Cardiac fibroblast (primary cell): ENCODE measurements around the gene CRYZ.

Experiments
- DNase-seq, 2 donors: peaks; one replicate each; pipeline versions ENCODE4 v3.0.0 to v3.0.0-alpha.2; 2010; ENCODE audit warnings: low read depth in 2 of 2
- H3K4me3 ChIP-seq, 2 donors: replicated peaks in 1 of 2; 1 replicate in 1 of 2; 2 replicates in 1 of 2; pipeline ENCODE4 v1.5.1; 2011; ENCODE audit warnings: low read depth in 2 of 2, low read length in 2 of 2, mild to moderate bottlenecking in 2 of 2, moderate library complexity in 1 of 2
- TF ChIP-seq, protein P1 (sequence below): IDR thresholded peaks from one replicate; pipeline ENCODE4 v1.5.1; 2011; ENCODE audit warnings: low read depth, mild to moderate bottlenecking, low read length, inconsistent platforms

The CRYZ gene

DNA sequence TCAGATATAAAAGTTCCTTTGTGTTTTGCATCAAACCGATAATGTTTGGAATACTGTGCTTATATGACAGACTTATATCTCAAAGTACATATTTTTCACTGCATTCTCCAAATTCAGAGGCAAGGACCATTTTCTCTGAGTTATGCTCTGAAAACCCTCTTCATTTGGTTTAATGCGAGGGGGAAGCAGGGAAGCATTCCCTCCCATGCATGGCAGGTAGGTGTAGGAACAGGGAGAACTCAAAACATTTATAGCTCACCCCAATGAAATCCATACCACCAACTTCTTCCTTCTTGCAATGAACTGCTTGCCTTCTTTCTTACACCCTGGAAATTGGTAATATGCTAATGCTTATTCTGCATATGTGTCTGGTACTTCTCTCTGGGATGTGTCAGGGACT lies 48.5 kb downstream of the CRYZ start:
- TF ChIP-seq, protein P1, sequence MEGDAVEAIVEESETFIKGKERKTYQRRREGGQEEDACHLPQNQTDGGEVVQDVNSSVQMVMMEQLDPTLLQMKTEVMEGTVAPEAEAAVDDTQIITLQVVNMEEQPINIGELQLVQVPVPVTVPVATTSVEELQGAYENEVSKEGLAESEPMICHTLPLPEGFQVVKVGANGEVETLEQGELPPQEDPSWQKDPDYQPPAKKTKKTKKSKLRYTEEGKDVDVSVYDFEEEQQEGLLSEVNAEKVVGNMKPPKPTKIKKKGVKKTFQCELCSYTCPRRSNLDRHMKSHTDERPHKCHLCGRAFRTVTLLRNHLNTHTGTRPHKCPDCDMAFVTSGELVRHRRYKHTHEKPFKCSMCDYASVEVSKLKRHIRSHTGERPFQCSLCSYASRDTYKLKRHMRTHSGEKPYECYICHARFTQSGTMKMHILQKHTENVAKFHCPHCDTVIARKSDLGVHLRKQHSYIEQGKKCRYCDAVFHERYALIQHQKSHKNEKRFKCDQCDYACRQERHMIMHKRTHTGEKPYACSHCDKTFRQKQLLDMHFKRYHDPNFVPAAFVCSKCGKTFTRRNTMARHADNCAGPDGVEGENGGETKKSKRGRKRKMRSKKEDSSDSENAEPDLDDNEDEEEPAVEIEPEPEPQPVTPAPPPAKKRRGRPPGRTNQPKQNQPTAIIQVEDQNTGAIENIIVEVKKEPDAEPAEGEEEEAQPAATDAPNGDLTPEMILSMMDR, result no peak
- no peak overlapping the region for H3K4me3 ChIP-seq
- no peak for DNase-seq

DNA sequence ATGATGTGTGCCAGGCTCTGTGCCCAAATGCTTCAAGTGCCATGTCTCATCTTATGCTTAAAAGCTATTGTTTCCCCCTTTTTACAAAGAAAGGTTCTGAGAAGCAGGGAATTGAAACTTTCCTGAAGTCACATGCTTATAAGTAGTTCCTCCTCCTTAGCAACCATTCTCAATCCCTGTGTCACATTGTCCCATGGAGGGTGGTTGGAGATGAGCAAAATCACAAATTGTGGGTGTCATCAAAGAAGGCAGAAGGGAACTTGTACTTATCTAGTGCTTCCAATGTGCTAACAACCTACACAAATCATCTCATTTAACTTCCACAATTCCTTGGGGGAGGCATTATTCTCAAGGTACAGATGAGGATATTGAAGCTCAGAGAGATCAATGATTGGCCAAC lies 49.2 kb downstream of the CRYZ start:
- TF ChIP-seq, protein P1, result no peak
- DNase-seq, result no peak
- no peak overlapping the region for H3K4me3 ChIP-seq

DNA sequence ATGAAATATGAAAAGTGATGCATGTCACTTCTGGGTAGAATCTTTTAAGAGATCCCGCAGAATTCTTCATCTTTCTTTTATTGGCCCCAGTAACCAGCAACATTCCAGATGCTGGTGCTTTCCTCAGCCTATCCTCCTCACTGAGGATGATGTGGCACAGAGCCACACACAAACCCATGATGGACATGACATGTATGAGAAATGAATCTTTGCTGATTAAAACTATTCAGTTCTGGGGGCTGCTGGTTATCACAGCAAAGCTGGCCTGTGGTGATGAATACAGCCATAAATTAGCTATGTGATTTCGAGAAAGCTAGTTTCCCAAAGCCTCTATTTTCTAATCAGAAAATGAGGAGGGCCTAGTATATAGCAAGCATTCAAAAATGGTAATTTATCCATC lies 51.0 kb downstream of the CRYZ start:
- TF ChIP-seq, protein P1, result no peak
- H3K4me3 ChIP-seq, result no peak overlapping the region
- DNase-seq, result no peak

DNA sequence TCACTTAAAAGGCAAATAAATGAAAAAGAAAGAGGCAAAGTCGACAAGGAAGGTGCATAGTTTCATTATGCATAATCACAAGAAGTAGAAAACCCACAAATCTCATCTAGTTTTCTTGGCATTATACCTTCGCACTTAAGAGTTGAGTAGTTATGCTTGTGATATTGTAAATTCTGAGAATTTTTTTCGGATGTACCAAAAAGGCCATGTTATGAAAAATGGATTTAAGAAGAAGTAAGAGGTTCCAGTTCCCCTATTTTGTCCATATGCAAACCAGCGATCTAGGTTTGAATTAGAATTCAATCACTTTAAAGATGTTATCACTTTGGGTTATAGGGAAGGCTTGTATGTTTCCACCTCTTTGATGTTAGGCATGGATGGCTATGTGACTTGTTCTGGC lies 51.4 kb downstream of the CRYZ start:
- DNase-seq, result no peak
- H3K4me3 ChIP-seq, result no peak overlapping the region

DNA sequence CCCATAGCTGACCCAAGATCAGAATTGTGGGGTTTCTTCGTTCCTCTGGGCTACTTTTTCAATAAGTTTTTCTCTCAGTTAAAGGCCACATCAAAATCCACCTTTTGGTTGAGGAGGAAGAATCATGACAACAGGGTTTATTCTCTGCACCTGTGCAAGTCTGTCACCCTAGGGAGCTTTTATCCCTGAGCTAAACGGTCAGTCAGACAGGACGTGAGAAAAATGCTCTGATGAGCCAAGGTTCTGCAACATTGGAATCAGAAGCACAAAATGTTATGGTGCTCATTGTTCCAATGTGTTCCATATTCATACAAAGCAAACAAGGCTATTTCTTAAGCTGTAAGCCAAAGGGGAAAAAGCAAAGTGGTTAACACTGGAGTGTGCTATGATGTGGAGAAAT lies 51.8 kb downstream of the CRYZ start:
- DNase-seq, result no peak
- H3K4me3 ChIP-seq, result no peak overlapping the region
- TF ChIP-seq, protein P1, result no peak

More for the DNA sequence above, 51.4 kb downstream of the CRYZ start:
- TF ChIP-seq, protein P1, result no peak

DNA sequence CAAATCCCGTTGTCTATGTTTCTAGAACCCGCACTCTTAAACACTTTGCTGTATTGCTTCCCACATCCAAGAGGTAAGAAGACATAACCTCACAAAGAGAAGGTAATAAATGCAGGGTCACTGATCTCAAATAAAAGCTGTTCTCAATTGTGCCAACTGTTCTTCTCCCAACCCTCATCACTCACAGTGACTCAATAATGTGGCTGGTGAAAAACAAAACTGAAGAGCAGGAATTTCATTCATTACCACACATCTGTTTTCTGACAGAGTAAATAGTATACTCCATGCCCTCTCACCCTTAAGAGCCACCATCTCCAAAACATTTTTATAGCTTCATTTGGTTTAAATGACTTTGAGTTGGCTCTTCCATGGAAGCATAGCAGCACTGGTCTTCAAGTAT lies 53.0 kb downstream of the CRYZ start:
- DNase-seq, result no peak
- TF ChIP-seq, protein P1, result no peak
- no peak overlapping the region for H3K4me3 ChIP-seq

DNA sequence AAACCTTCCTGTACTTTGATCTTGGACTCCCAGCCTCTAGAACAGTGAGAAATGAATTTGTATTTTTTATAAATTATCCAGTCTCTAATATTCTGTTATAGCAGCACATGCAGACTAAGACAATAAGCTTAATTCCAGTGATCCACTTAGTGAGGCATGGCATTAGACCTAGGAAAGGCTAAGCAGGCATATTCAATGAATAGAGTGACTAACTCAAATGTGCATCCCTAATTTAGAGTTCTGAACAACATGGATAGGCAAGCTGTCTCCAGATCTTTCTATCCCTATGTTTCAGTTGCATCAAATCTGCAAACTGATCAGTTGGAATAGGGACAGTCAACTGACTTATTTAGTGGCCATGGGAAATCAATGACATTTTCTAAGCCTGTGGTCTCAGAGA lies 54.9 kb downstream of the CRYZ start:
- DNase-seq, result no peak
- TF ChIP-seq, protein P1, result no peak
- no peak overlapping the region for H3K4me3 ChIP-seq
